ENCODE data around the gene ZSCAN5C.
"Not testable (repeated sequence)": the region's sequence is repeated elsewhere in the genome, so short reads cannot be mapped to it uniquely, and the experiment has no call there.

Gene ZSCAN5C

GRCh38 chr19:56197646-56198045 lies 4.4 kb upstream of the ZSCAN5C start, which contains the start of gene ZSCAN5B:
ZSCAN5B (minus strand) TSS chr19:56197783; CDS start chr19:56193052, 4,731 bp downstream.
- not testable (repeated sequence) for DNase-seq

GRCh38 chr19:56199687-56200086 lies 2.4 kb upstream of the ZSCAN5C start:
- DNase-seq = no peak

DNA sequence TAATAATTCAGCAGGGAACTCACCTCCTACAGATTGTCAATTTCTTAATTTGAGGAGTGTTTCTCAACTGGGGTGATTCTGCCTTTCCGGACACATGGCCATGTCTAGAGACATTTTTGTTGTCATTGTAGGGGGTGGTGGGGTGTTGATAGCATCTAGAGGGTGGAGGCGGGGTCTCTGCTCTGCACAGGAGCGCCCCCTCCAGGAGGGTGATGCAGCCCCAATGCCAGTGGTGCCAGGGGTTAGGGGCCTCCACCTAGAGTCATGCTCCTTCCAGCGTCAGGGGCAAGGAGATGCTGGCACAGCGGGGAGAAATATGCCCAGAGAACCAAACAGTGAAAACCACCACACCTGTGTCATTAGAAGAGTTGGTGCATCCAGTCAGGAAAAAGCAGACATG lies 5.5 kb downstream of the ZSCAN5C start:
- DNase-seq = not testable (repeated sequence)

DNA sequence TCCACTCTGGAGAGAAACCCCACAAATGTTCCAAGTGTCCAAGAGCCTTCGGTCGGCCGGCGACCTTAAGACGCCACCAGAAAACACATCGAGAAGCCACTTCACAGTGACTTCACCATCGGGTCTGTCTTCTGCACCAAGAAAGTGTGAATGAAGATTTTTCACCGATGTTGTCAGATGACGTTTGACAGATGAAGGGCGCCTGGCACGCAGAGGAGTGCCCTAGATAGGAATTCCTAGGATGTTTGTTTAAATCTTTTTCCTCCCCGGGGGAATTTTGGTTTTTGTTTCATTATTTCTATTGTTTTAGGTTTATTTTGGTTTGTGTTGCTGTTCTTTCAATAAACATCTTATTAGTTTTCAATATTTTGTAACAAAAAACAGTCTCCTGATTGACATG lies 7.0 kb downstream of the ZSCAN5C start:
- no peak for DNase-seq

DNA sequence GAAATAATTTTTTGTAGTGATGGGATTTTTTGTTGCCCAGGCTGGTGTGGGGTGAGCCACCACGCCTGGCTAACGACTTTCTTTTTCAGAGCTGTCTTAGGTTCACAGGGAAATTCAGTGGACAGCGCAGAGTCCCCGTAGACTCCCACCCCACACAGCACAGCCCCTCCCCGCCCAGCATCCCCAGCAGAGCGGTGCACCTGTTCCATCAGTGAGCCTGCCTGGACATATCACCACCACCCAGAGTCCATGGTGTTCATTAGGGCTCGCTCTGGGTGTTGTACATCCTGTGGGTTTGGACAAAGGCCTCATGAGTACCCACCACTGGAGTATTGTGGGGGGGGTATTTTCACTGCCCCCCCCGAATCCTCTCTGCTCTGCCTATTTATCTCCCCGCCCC lies 8.0 kb downstream of the ZSCAN5C start:
- DNase-seq = not testable (repeated sequence)

DNA sequence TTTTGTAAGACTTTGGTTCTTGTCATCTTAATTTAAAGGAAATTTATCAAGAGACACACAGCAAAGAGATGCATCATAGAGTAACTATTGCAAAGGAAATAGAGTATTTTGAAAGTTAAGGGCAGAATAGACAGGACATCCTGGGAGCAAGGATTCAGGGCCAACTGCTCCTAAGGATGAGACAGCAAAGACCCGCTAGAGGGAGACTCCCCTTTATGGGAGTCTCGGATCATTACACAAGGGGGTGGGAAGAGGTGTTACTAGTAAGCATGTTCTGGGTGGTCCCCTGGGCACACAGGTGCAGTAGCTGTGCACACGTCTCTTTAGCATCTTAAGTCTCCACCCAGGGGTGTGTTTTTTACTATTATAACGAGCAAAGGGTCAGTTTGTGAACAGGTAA lies 9.6 kb downstream of the ZSCAN5C start:
- DNase-seq = peak in 1 of 2 experiments; percentile 6

DNA sequence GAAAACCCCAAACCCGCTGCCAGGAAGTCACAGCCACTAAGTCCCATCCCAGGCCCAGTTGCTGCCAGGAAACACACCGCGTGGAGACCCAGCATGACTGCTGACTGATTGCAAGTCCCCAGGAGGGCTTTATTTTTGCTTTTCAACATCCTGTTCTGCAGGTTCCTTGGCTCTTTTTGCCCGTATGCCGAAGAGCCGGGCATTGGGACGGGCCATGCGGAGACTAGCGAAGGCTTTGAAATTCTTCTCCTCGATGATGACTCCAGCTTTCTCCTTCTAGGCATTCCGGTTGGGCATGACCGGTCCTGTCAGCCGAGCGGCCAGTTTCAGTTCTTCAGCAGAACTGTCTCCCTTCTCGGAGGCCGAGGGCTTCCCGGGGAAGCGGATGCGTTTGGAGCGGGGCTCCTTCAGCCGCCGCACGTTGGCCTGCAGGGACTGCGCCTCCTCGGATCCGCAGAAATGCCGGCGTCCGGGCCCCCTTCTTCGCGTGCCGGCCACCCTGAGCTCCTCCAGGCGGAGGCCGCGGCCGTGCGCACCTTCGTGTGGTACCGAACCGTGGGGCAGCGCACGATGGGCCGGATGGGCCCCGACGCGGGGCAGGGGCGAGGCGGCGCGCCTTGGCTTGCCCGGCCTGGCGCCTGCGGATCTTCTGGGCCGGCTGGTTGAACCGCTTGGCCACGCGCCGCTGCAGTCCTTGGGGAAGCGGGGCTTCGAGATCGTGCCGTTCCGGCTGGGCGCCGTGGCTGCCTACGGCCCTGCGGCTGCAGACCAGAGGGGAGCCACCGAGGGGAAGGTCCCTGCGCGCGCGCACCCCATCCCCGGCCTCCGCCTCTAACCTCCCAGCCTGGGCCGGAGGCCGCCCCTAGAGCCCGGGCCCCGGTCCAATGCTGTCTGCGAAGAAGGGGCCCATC lies 15.2 kb downstream of the ZSCAN5C start:
- DNase-seq = peak in 1 of 2 experiments; percentile 46

DNA sequence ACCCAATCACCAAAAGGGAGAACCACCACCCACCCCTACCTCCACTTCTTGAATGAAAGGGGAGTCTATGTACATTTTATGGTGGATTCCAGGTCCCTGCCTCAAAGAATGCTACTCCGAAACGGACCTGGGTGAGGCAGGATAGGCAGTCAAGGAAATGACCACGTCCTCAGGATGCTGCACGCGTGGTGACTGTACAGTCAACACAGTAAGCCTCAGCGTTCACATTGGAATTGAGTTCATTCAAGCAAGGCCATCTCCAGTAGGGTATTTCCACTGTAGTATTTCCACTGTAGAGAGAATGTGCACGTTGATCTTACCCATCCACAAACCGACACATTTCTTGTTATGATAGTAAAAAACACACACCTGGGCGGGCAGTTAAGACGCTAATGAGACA lies 16.9 kb downstream of the ZSCAN5C start:
- no peak for DNase-seq

DNA sequence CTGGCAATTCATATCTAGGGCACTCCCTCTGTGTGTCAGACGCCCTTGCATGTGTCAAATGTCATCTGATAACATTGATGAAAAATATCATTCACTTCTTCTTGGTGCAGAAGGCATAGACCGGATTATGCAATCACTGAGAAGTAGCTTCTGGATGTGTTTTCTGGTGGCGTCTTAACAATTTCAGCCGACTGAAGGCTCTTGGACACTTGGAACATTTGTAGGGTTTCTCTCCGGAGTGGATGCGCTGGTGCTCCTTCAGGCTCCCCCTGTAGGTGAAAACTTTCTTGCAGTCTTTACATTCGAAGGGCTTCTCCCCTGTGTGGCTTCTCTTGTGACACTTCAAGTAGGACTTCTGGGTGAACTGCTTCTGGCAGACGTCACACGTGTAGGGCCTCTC lies 19.4 kb downstream of the ZSCAN5C start:
- DNase-seq = peak in 1 of 2 experiments; percentile 25

DNA sequence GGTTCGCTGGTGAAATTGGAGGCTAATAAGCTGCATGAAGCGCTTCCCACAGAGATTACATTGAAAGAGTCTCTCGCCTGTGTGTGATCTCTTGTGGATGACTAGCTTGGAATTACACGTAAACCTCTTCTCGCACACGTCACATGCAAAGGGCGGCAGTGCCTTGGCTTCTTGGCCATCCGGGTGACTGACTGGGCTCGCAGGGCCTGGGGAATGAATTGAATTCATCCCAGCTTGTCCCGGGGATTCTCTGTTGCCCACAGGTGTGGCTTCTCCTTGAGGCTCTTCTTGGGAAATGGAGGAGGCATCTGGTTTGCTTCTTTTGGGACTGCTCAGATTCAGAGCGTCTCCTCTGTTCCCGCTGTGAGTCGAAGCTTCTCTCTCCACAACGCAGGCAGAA lies 19.8 kb downstream of the ZSCAN5C start:
- DNase-seq = no peak

- no peak for DNase-seq
These were observed 20.8 kb downstream of the ZSCAN5C start for GRCh38 chr19:56222901-56223300.

DNA sequence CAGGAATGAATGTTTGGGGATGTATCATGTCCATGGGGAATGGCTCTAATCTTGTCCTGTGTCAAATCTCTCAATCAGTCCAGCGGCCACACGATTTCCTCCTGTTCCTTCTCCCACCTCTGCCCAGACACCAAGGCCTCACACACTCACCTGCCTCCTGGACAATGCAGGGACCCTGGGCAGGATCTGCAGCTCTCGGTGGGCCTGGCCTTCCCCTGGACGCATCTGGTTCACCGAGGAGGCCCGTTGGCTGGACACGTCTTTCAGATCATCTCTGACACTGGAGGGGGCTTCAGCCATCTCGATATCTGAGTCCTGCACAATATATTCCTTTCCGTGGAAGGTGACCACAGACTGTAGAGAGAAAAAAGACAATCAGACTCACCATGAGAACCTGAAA lies 21.4 kb downstream of the ZSCAN5C start:
- DNase-seq = no peak

- DNase-seq = no peak
These were observed 43.2 kb downstream of the ZSCAN5C start for GRCh38 chr19:56245121-56245740.

DNA sequence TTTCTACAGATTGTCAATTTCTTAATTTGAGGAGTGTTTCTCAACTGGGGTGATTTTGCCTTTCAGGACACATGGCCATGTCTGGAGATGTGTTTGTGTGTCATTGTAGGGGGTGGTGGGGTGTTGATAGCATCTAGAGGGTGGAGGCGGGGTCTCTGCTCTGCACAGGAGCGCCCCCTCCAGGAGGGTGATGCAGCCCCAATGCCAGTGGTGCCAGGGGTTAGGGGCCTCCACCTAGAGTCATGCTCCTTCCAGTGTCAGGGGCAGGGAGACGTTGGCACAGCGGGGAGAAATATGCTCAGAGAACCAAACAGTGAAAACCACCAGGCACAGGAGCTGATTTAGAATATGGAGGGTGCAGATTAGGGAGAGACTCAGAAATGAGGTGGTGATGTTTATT lies 43.7 kb downstream of the ZSCAN5C start:
- DNase-seq = not testable (repeated sequence)

DNA sequence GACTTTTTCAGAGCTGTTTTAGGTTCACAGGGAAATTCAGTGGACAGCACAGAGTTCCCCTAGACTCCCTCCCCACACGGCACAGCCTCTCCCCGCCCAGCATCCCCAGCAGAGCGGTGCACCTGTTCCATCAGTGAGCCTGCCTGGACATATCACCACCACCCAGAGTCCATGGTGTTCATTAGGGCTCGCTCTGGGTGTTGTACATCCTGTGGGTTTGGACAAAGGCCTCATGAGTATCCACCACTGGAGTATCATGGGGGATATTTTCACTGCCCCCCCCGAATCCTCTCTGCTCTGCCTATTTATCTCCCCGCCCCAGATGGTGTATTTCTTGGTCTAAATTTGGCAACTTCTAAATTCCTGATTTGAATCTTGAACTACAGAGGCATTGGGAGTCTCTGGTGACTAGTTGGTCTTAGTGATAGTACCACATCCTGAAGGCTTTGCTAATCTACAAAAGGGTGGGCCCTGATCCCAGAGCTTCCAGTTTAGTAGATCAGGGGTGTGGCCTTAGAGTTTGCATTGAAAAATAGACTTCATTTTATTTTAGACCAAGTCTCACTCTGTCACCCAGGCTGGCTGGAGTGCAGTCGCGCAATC lies 46.8 kb downstream of the ZSCAN5C start:
- DNase-seq = not testable (repeated sequence)

DNA sequence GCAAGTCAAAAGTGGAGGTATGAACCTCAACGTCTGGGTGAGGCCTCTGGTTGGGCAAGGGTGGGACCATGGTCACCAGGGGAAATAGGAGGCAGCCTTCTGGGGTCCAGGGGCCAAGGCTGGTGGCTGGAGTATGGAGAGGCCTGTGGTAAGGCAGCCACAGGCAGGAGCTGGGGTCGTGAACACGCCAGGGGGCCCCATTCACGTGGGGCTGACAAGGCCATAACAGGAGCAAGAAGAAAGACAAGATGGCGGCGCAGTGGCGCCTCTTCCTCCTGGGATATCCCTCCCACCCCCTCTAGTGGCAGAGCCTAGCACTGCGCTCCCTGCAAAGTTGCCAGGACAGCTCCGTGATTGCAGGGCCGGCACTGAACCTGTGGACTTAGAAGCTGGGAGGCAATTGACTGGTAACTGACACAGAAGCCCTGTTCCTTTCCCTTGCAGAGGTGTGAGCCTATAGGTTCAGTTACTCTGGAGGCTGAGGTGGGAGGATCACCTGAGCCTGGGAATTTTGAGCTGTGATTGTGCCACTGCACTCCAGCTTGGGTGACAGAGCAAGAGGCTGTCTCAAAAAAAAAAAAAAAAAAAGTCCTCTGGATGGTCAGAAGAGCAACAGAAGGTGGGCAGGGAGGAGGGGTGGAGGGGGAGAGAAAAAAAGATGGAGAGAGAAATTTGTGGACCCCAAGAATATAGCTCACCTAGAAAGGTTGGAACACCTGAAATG lies 50.8 kb downstream of the ZSCAN5C start:
- peak; percentile 59 to 87 for DNase-seq

- peak; percentile 43 to 83 for DNase-seq
These were observed 51.7 kb downstream of the ZSCAN5C start for GRCh38 chr19:56253737-56254136.

GRCh38 chr19:56258272-56258671 lies 56.2 kb downstream of the ZSCAN5C start:
- no peak for DNase-seq
